Liver (tissue), 9 donors: ENCODE results near the gene GSK3B. TPM values are rescaled to one million over a fixed set of nuclear protein-coding genes. Genes with fewer than 3 reads are reported as not detected.

ENCODE experiments used
- DNase-seq: peaks from one replicate; pipeline ENCODE4 v3.0.0-alpha.2; 2017; ENCODE audit warnings: low spot score
- H3K27ac ChIP-seq, 2 donors: one replicate each; pipeline ENCODE4 v1.7.0; 2013; ENCODE audit warnings: inconsistent platforms in 2 of 2, low read length in 2 of 2, control low read depth in 1 of 2, low read depth in 1 of 2, mild to moderate bottlenecking in 1 of 2
- H3K27me3 ChIP-seq, 4 donors: one replicate each; pipeline versions ENCODE4 v1.6.1 to v1.7.0; 2013; ENCODE audit warnings: low read length in 3 of 4, inconsistent platforms in 1 of 4, mild to moderate bottlenecking in 1 of 4, moderate library complexity in 1 of 4; ENCODE audit not compliant: control insufficient read depth in 4 of 4, insufficient read depth in 4 of 4
- H3K36me3 ChIP-seq, 4 donors: one replicate each; pipeline versions ENCODE4 v1.6.1 to v1.7.0; 2013; ENCODE audit warnings: low read length in 3 of 4, mild to moderate bottlenecking in 3 of 4, low read depth in 1 of 4, moderate library complexity in 1 of 4; ENCODE audit not compliant: control insufficient read depth in 4 of 4, insufficient read depth in 3 of 4
- H3K4me1 ChIP-seq, 4 donors: one replicate each; pipeline versions ENCODE4 v1.6.1 to v1.7.0; 2013; ENCODE audit warnings: low read length in 3 of 4, mild to moderate bottlenecking in 3 of 4, moderate library complexity in 1 of 4; ENCODE audit not compliant: control insufficient read depth in 4 of 4, insufficient read depth in 4 of 4
- H3K4me3 ChIP-seq, 3 donors: one replicate each; pipeline versions ENCODE4 v1.6.1 to v1.7.0; 2013; ENCODE audit warnings: low read length in 3 of 3, control low read depth in 1 of 3, low read depth in 1 of 3, mild to moderate bottlenecking in 1 of 3
- H3K9ac ChIP-seq, 2 donors: one replicate each; pipeline ENCODE4 v1.7.0; 2013; ENCODE audit warnings: low read length in 2 of 2, mild to moderate bottlenecking in 2 of 2, moderate library complexity in 2 of 2, control low read depth in 1 of 2, low read depth in 1 of 2
- H3K9me3 ChIP-seq, 4 donors: one replicate each; pipeline versions ENCODE4 v1.6.1 to v1.7.0; 2013; ENCODE audit warnings: low read length in 3 of 4; ENCODE audit not compliant: control insufficient read depth in 4 of 4
- EGR1 ChIP-seq, 2 donors: IDR thresholded peaks; 2 replicates each; pipeline ENCODE4 v1.6.1; 2016 to 2018; ENCODE audit warnings: antibody characterized with exemption in 2 of 2, low read depth in 2 of 2
- FOXA1 ChIP-seq: IDR thresholded peaks from 2 replicates; pipeline ENCODE4 v1.6.1; 2016; ENCODE audit warnings: antibody characterized with exemption
- FOXA2 ChIP-seq: IDR thresholded peaks from 2 replicates; pipeline ENCODE4 v1.6.1; 2016; ENCODE audit warnings: antibody characterized with exemption
- GABPA ChIP-seq, 2 donors: IDR thresholded peaks in 1 of 2; conservative IDR thresholded peaks in 1 of 2; 2 replicates each; pipeline ENCODE4 v1.6.1; 2016; ENCODE audit warnings: antibody characterized with exemption in 2 of 2, mild to moderate bottlenecking in 1 of 2, moderate library complexity in 1 of 2
- HNF4A ChIP-seq, 2 donors: conservative IDR thresholded peaks; 2 replicates each; pipeline ENCODE4 v1.6.1; 2016; ENCODE audit warnings: antibody characterized with exemption in 2 of 2, mild to moderate bottlenecking in 2 of 2
- HNF4G ChIP-seq: IDR thresholded peaks from 2 replicates; pipeline ENCODE4 v1.6.1; 2016; ENCODE audit warnings: antibody characterized with exemption
- JUND ChIP-seq, 2 donors: IDR thresholded peaks; 2 replicates each; pipeline ENCODE4 v1.6.1; 2016; ENCODE audit warnings: antibody characterized with exemption in 2 of 2
- NR2F2 ChIP-seq: IDR thresholded peaks from 2 replicates; pipeline ENCODE4 v1.6.1; 2016; ENCODE audit warnings: antibody characterized with exemption
- RAD21 ChIP-seq, 2 donors: IDR thresholded peaks; 2 replicates each; pipeline ENCODE4 v1.6.1; 2016; ENCODE audit warnings: antibody characterized with exemption in 2 of 2, mild to moderate bottlenecking in 2 of 2
- RXRA ChIP-seq, 2 donors: IDR thresholded peaks; 2 replicates each; pipeline ENCODE4 v1.6.1; 2017 to 2018; ENCODE audit warnings: antibody characterized with exemption in 2 of 2, mild to moderate bottlenecking in 1 of 2
- SP1 ChIP-seq: IDR thresholded peaks from 2 replicates; pipeline ENCODE4 v1.6.1; 2018; ENCODE audit warnings: antibody characterized with exemption, mild to moderate bottlenecking
- TAF1 ChIP-seq: conservative IDR thresholded peaks from 2 replicates; pipeline ENCODE4 v1.6.1; 2016; ENCODE audit warnings: antibody characterized with exemption, mild to moderate bottlenecking
- YY1 ChIP-seq: IDR thresholded peaks from 2 replicates; pipeline ENCODE4 v1.6.1; 2016; ENCODE audit warnings: antibody characterized with exemption, mild to moderate bottlenecking
- WGBS: extraction: QIAGEN DNeasy Blood & Tissue Kit; methylation state at CpG from one replicate; pipeline ENCODE4 v1.1.7; 2013; 5-methylcytosine and 5-hydroxymethylcytosine counted together
- polyA plus RNA-seq, 2 donors: library from polyadenylated mRNA; stranded (reverse) in 1 of 2; unstranded in 1 of 2; fragments of 200-250 nt in 1 of 2; fragments of >200 nt in 1 of 2; fragmentation: Nextera tagmentation in 1 of 2; extraction: Ambion mirVana in 1 of 2; gene quantifications; one replicate each; pipeline versions ENCODE4 v1.2.1 to v1.2.3, GENCODE V29; 2013 to 2015
- total RNA-seq, 2 donors: library from RNA; depleted of rRNA; stranded (reverse); fragments of >200 nt; gene quantifications; one replicate each; pipeline ENCODE4 v1.2.3, GENCODE V29; 2014
- TF ChIP-seq, protein P1 (sequence below): IDR thresholded peaks from 2 replicates; pipeline ENCODE4 v1.6.1; 2016; ENCODE audit warnings: antibody characterized with exemption
- TF ChIP-seq, protein P2 (sequence below): fragments of 150-350 bp; IDR thresholded peaks from 2 replicates; pipeline ENCODE4 v1.5.1; 2017; ENCODE audit warnings: improper control_type of control experiment, low read depth, low read length; ENCODE audit not compliant: missing input control
- TF ChIP-seq, protein P3 (sequence below): IDR thresholded peaks from 2 replicates; pipeline ENCODE4 v1.6.1; 2016; ENCODE audit warnings: antibody characterized with exemption, mild to moderate bottlenecking
- TF ChIP-seq, protein P4 (sequence below): IDR thresholded peaks from 2 replicates; pipeline ENCODE4 v1.6.1; 2016; ENCODE audit warnings: antibody characterized with exemption
- donor health status: healthy.
- donor health status: healthy.
- donor health status: healthy.
- donor health status: healthy.
- donor health status: healthy.

The GSK3B gene
- total and polyA plus RNA-seq, 4 donors = 10.5 to 20.8 (median 18.5) TPM

DNA sequence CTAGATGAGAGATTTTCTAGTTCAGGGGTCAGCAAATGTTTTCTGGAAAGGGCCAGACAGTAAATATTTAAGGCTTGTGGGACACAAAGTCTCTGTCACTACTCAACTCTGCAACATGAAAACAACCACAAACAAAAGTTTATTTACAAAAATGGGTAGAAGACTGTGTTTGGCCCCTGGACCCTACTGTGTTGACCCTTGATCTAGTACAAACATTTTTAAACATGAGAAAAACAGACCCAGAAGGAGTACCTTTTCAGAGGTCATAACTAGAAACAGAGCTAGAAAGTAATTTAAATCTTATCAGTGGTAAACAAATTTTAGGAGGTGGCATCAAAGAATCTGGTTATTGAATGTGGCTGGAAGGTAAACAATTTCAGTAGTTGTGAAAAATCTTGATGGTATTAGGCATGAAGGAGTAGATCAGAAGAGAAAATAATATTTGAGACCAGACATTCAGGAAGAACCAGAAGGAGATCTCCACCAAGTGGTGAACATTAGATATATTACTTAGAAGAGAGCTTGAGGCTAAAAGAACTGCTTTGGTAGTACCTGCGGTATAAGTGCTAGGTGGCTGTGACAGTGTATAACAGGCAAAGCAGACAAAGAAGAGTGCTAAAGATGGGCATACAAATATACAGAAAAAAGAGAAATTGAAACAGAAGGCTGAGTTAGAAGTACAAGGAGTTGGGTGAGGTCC is 210.6 kb downstream of the GSK3B start:
- H3K4me3 ChIP-seq = no peak overlapping the region
- H3K4me1 ChIP-seq = peaks cover 0 to 12% (median 4%) of the 10 kb centered on the region in 4 donors
- H3K36me3 ChIP-seq = peaks cover 0 to 5% (median under 1%) of the 10 kb centered on the region in 4 donors
- H3K27ac ChIP-seq = peak overlapping the region; percentile 4 to 43
- peak; percentile 54 to 58 for TF ChIP-seq RAD21 (IDR thresholded peaks at IDR 0.05)
- TF ChIP-seq FOXA1 = no peak
- TF ChIP-seq HNF4A (conservative IDR thresholded peaks at IDR 0.05) = peak; percentile 57 to 88
- TF ChIP-seq, protein P1, sequence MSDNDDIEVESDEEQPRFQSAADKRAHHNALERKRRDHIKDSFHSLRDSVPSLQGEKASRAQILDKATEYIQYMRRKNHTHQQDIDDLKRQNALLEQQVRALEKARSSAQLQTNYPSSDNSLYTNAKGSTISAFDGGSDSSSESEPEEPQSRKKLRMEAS = no peak
- no peak for TF ChIP-seq FOXA2
- TF ChIP-seq SP1 = peak; percentile 10
- WGBS = 75% methylated on average over 1 of the region's 1 CpG
- H3K9ac ChIP-seq = peak overlapping the region in 1 of 2 donors; percentile 63
- H3K27me3 ChIP-seq = no peaks in the 10 kb centered on the region
- no peak for DNase-seq
- H3K9me3 ChIP-seq = peaks cover 0 to 2% (median 0%) of the 10 kb centered on the region in 4 donors

DNA sequence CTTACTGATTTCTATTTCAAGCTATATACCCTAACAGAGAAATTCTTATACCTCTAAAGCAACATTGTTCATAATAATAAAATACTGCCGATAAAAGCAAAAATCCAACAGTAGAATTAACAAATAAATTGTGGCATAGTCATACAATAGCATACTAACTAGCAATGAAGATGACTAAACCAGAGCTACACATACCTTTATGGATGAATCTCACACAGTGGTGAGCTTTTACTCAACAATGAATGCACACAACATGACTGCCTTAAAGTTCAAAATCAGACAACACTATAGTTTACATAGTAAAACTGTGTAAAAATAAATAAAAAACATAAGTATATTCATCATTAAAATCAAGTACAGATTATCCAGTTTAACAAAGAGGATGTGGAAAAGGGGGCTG is 213.3 kb downstream of the GSK3B start:
- no peaks in the 10 kb centered on the region for H3K9me3 ChIP-seq
- peaks cover 0 to 5% (median under 1%) of the 10 kb centered on the region in 4 donors for H3K36me3 ChIP-seq
- H3K4me3 ChIP-seq = no peak overlapping the region
- peaks cover 0 to 12% (median 4%) of the 10 kb centered on the region in 4 donors for H3K4me1 ChIP-seq
- H3K9ac ChIP-seq = no peak overlapping the region
- no peak for DNase-seq
- H3K27me3 ChIP-seq = no peaks in the 10 kb centered on the region
- no peak overlapping the region for H3K27ac ChIP-seq
- WGBS = 99% methylated on average over 1 of the region's 1 CpG
- TF ChIP-seq HNF4G = no peak
- no peak for TF ChIP-seq JUND (IDR thresholded peaks at IDR 0.05)
- TF ChIP-seq NR2F2 = no peak
- TF ChIP-seq GABPA (IDR thresholded peaks at IDR 0.05 in 1 of 2, conservative IDR thresholded peaks at IDR 0.05 in 1 of 2) = no peak
- TF ChIP-seq RXRA (IDR thresholded peaks at IDR 0.05) = no peak
- TF ChIP-seq EGR1 (IDR thresholded peaks at IDR 0.05; ENCODE audit: low read depth in 2 of 2) = no peak
- no peak for TF ChIP-seq FOXA1
- TF ChIP-seq HNF4A (conservative IDR thresholded peaks at IDR 0.05) = no peak
- TF ChIP-seq, protein P2, sequence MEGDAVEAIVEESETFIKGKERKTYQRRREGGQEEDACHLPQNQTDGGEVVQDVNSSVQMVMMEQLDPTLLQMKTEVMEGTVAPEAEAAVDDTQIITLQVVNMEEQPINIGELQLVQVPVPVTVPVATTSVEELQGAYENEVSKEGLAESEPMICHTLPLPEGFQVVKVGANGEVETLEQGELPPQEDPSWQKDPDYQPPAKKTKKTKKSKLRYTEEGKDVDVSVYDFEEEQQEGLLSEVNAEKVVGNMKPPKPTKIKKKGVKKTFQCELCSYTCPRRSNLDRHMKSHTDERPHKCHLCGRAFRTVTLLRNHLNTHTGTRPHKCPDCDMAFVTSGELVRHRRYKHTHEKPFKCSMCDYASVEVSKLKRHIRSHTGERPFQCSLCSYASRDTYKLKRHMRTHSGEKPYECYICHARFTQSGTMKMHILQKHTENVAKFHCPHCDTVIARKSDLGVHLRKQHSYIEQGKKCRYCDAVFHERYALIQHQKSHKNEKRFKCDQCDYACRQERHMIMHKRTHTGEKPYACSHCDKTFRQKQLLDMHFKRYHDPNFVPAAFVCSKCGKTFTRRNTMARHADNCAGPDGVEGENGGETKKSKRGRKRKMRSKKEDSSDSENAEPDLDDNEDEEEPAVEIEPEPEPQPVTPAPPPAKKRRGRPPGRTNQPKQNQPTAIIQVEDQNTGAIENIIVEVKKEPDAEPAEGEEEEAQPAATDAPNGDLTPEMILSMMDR = no peak
- no peak for TF ChIP-seq SP1
- no peak for TF ChIP-seq TAF1
- no peak for TF ChIP-seq RAD21 (IDR thresholded peaks at IDR 0.05)
- TF ChIP-seq, protein P1 = no peak
- TF ChIP-seq YY1 = no peak
- TF ChIP-seq, protein P3, sequence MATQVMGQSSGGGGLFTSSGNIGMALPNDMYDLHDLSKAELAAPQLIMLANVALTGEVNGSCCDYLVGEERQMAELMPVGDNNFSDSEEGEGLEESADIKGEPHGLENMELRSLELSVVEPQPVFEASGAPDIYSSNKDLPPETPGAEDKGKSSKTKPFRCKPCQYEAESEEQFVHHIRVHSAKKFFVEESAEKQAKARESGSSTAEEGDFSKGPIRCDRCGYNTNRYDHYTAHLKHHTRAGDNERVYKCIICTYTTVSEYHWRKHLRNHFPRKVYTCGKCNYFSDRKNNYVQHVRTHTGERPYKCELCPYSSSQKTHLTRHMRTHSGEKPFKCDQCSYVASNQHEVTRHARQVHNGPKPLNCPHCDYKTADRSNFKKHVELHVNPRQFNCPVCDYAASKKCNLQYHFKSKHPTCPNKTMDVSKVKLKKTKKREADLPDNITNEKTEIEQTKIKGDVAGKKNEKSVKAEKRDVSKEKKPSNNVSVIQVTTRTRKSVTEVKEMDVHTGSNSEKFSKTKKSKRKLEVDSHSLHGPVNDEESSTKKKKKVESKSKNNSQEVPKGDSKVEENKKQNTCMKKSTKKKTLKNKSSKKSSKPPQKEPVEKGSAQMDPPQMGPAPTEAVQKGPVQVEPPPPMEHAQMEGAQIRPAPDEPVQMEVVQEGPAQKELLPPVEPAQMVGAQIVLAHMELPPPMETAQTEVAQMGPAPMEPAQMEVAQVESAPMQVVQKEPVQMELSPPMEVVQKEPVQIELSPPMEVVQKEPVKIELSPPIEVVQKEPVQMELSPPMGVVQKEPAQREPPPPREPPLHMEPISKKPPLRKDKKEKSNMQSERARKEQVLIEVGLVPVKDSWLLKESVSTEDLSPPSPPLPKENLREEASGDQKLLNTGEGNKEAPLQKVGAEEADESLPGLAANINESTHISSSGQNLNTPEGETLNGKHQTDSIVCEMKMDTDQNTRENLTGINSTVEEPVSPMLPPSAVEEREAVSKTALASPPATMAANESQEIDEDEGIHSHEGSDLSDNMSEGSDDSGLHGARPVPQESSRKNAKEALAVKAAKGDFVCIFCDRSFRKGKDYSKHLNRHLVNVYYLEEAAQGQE = no peak
- TF ChIP-seq, protein P4, sequence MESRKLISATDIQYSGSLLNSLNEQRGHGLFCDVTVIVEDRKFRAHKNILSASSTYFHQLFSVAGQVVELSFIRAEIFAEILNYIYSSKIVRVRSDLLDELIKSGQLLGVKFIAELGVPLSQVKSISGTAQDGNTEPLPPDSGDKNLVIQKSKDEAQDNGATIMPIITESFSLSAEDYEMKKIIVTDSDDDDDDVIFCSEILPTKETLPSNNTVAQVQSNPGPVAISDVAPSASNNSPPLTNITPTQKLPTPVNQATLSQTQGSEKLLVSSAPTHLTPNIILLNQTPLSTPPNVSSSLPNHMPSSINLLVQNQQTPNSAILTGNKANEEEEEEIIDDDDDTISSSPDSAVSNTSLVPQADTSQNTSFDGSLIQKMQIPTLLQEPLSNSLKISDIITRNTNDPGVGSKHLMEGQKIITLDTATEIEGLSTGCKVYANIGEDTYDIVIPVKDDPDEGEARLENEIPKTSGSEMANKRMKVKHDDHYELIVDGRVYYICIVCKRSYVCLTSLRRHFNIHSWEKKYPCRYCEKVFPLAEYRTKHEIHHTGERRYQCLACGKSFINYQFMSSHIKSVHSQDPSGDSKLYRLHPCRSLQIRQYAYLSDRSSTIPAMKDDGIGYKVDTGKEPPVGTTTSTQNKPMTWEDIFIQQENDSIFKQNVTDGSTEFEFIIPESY = no peak
- no peak for TF ChIP-seq FOXA2
